SK-N-MC (cell line): Measurements from ENCODE around the gene ZSCAN18.
"Not testable (repeated sequence)": the region's sequence is repeated elsewhere in the genome, so short reads cannot be mapped to it uniquely, and the experiment has no call there.

Experiments used
- EZH2 ChIP-seq: fragments of 200-600 bp; sonication (generic); IDR thresholded peaks from one replicate; pipeline ENCODE4 v1.6.1; 2017; ENCODE audit warnings: antibody characterized with exemption
- POLR2AphosphoS5 ChIP-seq: IDR thresholded peaks from 2 replicates; pipeline ENCODE4 v1.6.1; 2012; ENCODE audit warnings: mild to moderate bottlenecking, low read depth, low read length, borderline replicate concordance

DNA sequence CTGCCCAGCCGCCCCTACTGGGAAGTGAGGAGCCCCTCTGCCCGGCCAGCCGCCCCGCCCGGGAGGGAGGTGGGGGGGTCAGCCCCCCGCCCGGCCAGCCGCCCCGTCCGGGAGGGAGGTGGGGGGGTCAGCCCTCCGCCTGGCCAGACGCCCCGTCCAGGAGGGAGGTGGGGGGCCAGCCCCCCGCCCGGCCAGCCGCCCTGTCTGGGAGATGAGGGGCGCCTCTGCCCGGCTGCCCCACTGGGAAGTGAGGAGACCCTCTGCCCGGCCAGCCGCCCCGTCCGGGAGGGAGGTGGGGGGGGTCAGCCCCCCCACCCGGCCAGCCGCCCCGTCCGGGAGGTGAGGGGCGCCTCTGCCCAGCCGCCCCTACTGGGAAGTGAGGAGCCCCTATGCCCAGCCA is 49.4 kb upstream of the ZSCAN18 start:
- not testable (repeated sequence) for TF ChIP-seq EZH2, POLR2AphosphoS5
